Measurements from ENCODE around the gene DCP1A.

The DCP1A gene

DNA sequence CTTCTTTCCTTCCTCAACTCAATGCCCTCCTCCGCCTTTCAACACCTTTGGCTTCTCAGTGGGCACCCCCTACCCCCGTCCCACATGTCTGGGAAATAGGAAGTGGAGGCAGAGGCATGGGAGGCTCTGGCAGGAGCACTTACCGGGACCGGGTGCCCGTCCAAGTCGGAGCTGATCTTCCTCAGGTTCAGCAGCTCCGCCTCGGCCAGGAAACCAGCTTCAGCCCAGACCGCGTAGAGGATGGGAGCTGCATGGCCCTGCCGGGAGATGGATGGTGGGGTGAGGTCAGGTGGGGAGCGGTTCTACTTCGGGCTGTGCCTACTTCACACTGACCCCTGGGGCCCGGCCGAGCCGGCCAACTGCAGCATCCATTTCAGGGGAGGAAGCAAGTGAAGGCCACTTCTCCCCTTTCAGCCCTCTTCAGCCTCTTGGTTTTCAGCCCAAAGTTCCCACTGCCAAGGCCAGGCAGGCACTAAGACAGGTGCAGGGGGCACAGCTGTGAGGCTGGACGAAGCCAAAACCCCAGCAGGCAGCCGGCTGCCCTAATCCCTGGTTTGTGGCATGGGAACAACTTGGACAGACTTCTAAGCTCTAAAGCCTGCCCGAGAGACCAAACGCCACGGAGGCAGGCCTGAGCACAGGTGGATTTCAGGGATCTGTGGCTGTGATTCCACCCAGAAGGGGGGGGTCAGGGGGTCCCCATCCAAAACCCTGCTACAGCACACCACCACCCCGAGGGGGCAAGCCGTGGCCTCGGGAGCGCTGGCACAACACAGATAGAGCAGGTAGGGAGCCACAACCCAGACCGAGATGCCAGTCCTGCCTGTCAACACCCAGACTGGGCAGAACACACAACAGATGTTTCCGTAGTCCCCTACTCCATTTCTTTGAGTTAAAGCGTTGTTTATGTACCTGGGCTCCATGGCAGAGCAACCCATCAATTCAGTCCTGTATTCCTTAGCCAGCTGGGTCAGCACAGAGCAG lies 106.1 kb downstream of the DCP1A start:
- Histone ChIP-seq H3K27ac (no peak overlapping the region), H3K36me3 (replicated peaks) (peaks cover 57% of the 10 kb centered on the region), H3K27me3 (replicated peaks) (no peaks in the 10 kb centered on the region), H3K4me3 (ENCODE audit: low read depth, low read length) (no peak overlapping the region)
- in situ Hi-C loops (cut with HindIII; ENCODE audit: low pct_ligation_motif_present, low sequenced_read_pairs): no loop called here
- TF ChIP-seq, protein P1, sequence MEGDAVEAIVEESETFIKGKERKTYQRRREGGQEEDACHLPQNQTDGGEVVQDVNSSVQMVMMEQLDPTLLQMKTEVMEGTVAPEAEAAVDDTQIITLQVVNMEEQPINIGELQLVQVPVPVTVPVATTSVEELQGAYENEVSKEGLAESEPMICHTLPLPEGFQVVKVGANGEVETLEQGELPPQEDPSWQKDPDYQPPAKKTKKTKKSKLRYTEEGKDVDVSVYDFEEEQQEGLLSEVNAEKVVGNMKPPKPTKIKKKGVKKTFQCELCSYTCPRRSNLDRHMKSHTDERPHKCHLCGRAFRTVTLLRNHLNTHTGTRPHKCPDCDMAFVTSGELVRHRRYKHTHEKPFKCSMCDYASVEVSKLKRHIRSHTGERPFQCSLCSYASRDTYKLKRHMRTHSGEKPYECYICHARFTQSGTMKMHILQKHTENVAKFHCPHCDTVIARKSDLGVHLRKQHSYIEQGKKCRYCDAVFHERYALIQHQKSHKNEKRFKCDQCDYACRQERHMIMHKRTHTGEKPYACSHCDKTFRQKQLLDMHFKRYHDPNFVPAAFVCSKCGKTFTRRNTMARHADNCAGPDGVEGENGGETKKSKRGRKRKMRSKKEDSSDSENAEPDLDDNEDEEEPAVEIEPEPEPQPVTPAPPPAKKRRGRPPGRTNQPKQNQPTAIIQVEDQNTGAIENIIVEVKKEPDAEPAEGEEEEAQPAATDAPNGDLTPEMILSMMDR (IDR thresholded peaks at IDR 0.05; ENCODE audit: low read depth, low read length, missing control alignments): no peak
- no peak for DNase-seq

DNA sequence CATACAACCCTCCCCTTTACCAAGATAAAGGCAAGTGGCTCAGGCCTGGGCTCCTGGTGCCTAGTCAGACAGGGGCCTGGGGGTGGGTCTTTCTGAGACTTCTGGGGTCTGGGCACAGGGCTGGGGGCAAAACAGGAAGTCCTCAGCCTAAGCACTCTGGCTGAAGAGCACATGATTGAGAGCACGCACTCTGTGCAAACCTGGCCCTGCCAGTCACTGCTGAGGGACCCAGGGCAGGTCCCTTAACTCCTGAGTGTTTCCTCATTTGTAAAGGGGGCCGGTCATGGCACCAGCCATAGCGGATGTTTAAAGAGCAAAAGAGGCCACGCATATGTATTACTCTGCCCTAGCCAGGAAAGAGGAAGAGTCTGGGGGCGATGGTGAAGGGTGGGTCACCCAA lies 107.5 kb downstream of the DCP1A start:
- TF ChIP-seq, protein P1 (IDR thresholded peaks at IDR 0.05; ENCODE audit: low read depth, low read length, missing control alignments): no peak
- no peak for DNase-seq
- in situ Hi-C loops (cut with HindIII; ENCODE audit: low pct_ligation_motif_present, low sequenced_read_pairs): no loop called here
- Histone ChIP-seq H3K27me3 (replicated peaks) (no peaks in the 10 kb centered on the region), H3K27ac (no peak overlapping the region), H3K36me3 (replicated peaks) (peaks cover 59% of the 10 kb centered on the region), H3K4me3 (ENCODE audit: low read depth, low read length) (no peak overlapping the region)

DNA sequence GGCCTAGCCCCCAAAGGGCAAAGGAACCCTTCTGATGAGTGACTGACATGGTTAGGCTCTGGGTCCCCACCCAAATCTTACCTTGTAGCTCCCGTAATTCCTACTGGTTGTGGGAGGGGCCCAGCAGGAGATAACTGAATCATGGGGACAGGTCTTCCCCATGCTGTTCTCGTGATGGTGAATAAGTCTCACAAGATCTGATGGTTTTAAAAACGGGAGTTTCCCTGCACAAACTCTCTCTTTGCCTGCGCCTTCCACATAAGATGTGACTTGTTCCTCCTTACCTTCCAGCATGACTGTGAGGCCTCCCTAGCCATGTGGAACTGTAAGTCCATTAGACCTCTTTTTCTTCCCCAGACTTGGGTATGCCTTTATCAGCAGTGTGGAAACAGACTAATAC lies 108.5 kb downstream of the DCP1A start:
- TF ChIP-seq, protein P1 (IDR thresholded peaks at IDR 0.05; ENCODE audit: low read depth, low read length, missing control alignments): no peak
- Histone ChIP-seq H3K4me3 (ENCODE audit: low read depth, low read length) (no peak overlapping the region), H3K27ac (peak overlapping the region; percentile 83), H3K27me3 (replicated peaks) (no peaks in the 10 kb centered on the region), H3K36me3 (replicated peaks) (peaks cover 68% of the 10 kb centered on the region)
- in situ Hi-C loops (cut with HindIII; ENCODE audit: low pct_ligation_motif_present, low sequenced_read_pairs): no loop called here
- no peak for DNase-seq

DNA sequence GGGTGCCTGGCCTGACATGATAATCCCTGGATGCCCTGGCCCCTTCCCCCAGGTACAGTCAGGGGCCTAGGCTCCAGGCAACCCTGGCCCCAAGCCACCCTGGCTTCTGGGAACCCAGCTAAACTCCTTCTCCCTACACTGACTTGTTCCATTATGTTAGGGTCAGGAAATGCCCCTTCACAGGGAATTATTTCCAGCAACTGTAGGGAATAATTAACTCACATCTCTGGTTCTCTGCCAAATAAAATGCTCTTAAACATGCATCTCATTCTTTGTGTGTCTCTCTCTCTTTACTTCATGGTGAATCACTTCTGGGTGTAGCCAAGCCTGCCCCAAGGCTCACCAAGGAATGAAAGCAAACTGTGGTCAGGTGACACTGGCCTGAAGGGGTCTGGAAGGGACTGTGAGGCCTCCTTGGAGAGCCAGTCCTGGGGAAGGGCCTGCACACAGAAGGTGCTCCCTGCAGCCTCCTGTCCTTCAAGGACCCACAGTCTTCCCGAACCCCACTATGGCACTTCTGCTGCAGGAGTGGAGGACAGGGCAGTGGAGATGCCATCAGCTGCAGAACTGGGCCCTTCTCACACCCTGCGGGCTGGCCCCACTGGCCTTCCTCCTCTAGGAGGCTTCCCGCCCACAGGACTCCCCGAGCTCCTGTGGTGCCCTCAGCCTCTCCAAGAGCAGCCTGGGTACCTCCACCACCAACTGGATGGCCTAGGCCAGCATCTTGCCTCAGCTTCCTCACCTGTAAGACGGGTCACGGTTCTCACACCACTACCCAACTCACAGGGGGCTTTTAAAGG lies 109.1 kb downstream of the DCP1A start:
- TF ChIP-seq, protein P1 (IDR thresholded peaks at IDR 0.05; ENCODE audit: low read depth, low read length, missing control alignments): no peak
- in situ Hi-C loops (cut with HindIII; ENCODE audit: low pct_ligation_motif_present, low sequenced_read_pairs): no loop called here
- Histone ChIP-seq H3K27me3 (replicated peaks) (no peaks in the 10 kb centered on the region), H3K36me3 (replicated peaks) (peaks cover 72% of the 10 kb centered on the region), H3K27ac (peak overlapping the region; percentile 83), H3K4me3 (ENCODE audit: low read depth, low read length) (no peak overlapping the region)
- peak; percentile 88 for DNase-seq

DNA sequence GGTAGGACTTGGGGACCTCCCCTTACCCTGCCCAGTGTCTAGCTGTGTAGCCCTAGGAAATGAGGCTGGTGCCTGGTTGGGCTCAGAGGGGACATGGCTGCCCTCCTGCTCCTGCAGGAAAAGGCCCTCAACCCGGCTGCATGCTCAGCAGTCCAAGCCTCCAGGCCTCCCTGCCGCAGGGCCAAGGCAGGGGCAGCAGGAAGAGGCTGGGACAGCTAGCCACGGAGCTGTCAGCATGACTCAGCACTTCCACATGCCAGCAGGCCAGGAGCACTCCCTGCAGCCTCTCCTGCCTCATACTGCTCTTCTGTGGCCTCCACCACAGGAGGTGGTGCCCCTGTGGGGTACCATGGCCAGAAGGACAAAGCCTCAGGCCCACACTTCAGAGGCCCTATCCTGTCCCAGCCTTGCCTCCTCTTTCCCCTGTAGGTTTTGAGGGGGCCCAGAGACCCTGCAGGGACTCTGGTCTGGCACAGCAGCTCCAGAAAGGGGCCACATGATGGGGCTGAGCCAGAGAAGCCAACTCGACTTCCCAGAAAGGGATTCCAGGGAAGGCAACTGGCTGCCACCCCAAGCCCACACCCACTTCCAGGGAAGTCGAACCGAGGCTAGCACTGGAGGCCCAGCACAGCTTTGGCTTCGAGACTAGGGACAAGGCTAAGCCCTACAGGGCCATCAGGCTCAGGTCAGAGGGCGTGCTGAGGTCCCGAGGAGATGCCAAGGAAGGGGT lies 111.1 kb downstream of the DCP1A start:
- Histone ChIP-seq H3K27ac (peak overlapping the region; percentile 83), H3K27me3 (replicated peaks) (no peaks in the 10 kb centered on the region), H3K4me3 (ENCODE audit: low read depth, low read length) (no peak overlapping the region), H3K36me3 (replicated peaks) (peaks cover 83% of the 10 kb centered on the region)
- TF ChIP-seq, protein P1 (IDR thresholded peaks at IDR 0.05; ENCODE audit: low read depth, low read length, missing control alignments): no peak
- in situ Hi-C loops (cut with HindIII; ENCODE audit: low pct_ligation_motif_present, low sequenced_read_pairs): no loop called here
- DNase-seq: peak; percentile 82

Data from brain microvascular endothelial cell (primary cell).